Measurements from ENCODE around the gene MARVELD1.

- no peak for TF ChIP-seq EZH2 (IDR thresholded peaks at IDR 0.05; ENCODE audit: low read depth, unreplicated experiment)
- TF ChIP-seq CTCF (conservative IDR thresholded peaks at IDR 0.05; ENCODE audit: low read depth in 2 of 2) = no peak
- TF ChIP-seq POLR2AphosphoS5 (IDR thresholded peaks at IDR 0.05; ENCODE audit: low read depth) = no peak
- no peak for TF ChIP-seq CREB1 (CRISPR knock-in tag; IDR thresholded peaks at IDR 0.05; ENCODE audit: low read depth)
- no peak for TF ChIP-seq REST (IDR thresholded peaks at IDR 0.05; ENCODE audit: unreplicated experiment)
- no peak for TF ChIP-seq STAT1 (IDR thresholded peaks at IDR 0.05; ENCODE audit: unreplicated experiment)
- TF ChIP-seq JUNB (IDR thresholded peaks at IDR 0.05; ENCODE audit: unreplicated experiment) = no peak
- no peak for TF ChIP-seq NANOG (IDR thresholded peaks at IDR 0.05; ENCODE audit: borderline replicate concordance)
- no peak for TF ChIP-seq EZH2phosphoT487 (IDR thresholded peaks at IDR 0.05; ENCODE audit: unreplicated experiment)
- no peak for TF ChIP-seq ZNF114 (CRISPR knock-in tag; IDR thresholded peaks at IDR 0.05)
Measured at GRCh38 chr10:97761331-97761865, 47.9 kb downstream of the MARVELD1 start.
